HL-60/S4 treated with retinoic acid at 250 ng/mL for 4 days and 3 days (cell line): Measurements from ENCODE around the gene MPZL2.

Experiments
- in situ Hi-C: fragments of 300-500 bp; cut with MboI; formaldehyde crosslinking; loops from 2 replicates; pipeline ENCODE4 v1.7.0; 2022; ENCODE audit warnings: low sequenced_read_pairs

Gene MPZL2

GRCh38 chr11:118223570-118223969 is 40.5 kb downstream of the MPZL2 start:
- in situ Hi-C loops: no loop called here

- in situ Hi-C loops: no loop called here
These were observed 41.7 kb downstream of the MPZL2 start for GRCh38 chr11:118222437-118222836.

GRCh38 chr11:118221419-118221818 is 42.7 kb downstream of the MPZL2 start:
- in situ Hi-C loops: no loop called here

GRCh38 chr11:118219732-118220131 is 44.4 kb downstream of the MPZL2 start:
- in situ Hi-C loops: no loop called here

GRCh38 chr11:118219244-118219643 is 44.9 kb downstream of the MPZL2 start:
- in situ Hi-C loops: no loop called here

- in situ Hi-C loops: no loop called here
These were observed 46.5 kb downstream of the MPZL2 start for GRCh38 chr11:118217575-118217974.

GRCh38 chr11:118216621-118217481 is 47.2 kb downstream of the MPZL2 start:
- in situ Hi-C loops: no loop called here

GRCh38 chr11:118215765-118216164 is 48.3 kb downstream of the MPZL2 start:
- in situ Hi-C loops: no loop called here

GRCh38 chr11:118215262-118215661 is 48.8 kb downstream of the MPZL2 start:
- in situ Hi-C loops: no loop called here

- in situ Hi-C loops: no loop called here
These were observed 49.7 kb downstream of the MPZL2 start for GRCh38 chr11:118214210-118214914.

GRCh38 chr11:118213781-118214180 is 50.3 kb downstream of the MPZL2 start:
- in situ Hi-C loops: no loop called here

- in situ Hi-C loops: no loop called here
These were observed 50.9 kb downstream of the MPZL2 start for GRCh38 chr11:118213201-118213600.

- in situ Hi-C loops: no loop called here
These were observed 51.3 kb downstream of the MPZL2 start for GRCh38 chr11:118212781-118213191.

GRCh38 chr11:118212131-118212725 is 51.9 kb downstream of the MPZL2 start:
- in situ Hi-C loops: no loop called here

GRCh38 chr11:118211006-118211405 is 53.1 kb downstream of the MPZL2 start:
- in situ Hi-C loops: no loop called here

GRCh38 chr11:118210323-118210722 is 53.8 kb downstream of the MPZL2 start:
- in situ Hi-C loops: no loop called here

- in situ Hi-C loops: loop anchor here (10.0 kb wide), 1 partner anchor 146 kb away; the partner anchor contains the start of gene UBE4A
These were observed 55.1 kb downstream of the MPZL2 start for GRCh38 chr11:118209033-118209432.

- in situ Hi-C loops: loop anchor here (10.0 kb wide), 1 partner anchor 148 kb away; the partner anchor contains the start of gene UBE4A
These were observed 57.0 kb downstream of the MPZL2 start for GRCh38 chr11:118207079-118207478.

- in situ Hi-C loops: loop anchor here (10.0 kb wide), 1 partner anchor 148 kb away; the partner anchor contains the start of gene UBE4A
These were observed 57.6 kb downstream of the MPZL2 start for GRCh38 chr11:118206391-118207031.

GRCh38 chr11:118205606-118206378 is 58.3 kb downstream of the MPZL2 start:
- in situ Hi-C loops: loop anchor here (10.0 kb wide), 1 partner anchor 149 kb away; the partner anchor contains the start of gene UBE4A
